Esophagus mucosa (tissue), 1 donor: Measurements from ENCODE around the gene OST4. TPM values are rescaled to one million over a fixed set of nuclear protein-coding genes. Genes with fewer than 3 reads are reported as not detected.

Source experiments
- ATAC-seq: fragments of 200-7000 bp; cut with Tn5 transposase; one replicate; pipeline ENCODE4 v1.9.1; 2020
- total RNA-seq: library from RNA; stranded (reverse); gene quantifications from one replicate; pipeline ENCODE4 v1.2.4, GENCODE V29; 2023
- donor health status: DM: yes; HTN: yes; CAD: no.

Gene OST4
- total RNA-seq, 1 donor from 2014 or later: 258 TPM

- ATAC-seq: peak; percentile 9
Measured at GRCh38 chr2:27051902-27052645, 19.4 kb downstream of the OST4 start.

DNA sequence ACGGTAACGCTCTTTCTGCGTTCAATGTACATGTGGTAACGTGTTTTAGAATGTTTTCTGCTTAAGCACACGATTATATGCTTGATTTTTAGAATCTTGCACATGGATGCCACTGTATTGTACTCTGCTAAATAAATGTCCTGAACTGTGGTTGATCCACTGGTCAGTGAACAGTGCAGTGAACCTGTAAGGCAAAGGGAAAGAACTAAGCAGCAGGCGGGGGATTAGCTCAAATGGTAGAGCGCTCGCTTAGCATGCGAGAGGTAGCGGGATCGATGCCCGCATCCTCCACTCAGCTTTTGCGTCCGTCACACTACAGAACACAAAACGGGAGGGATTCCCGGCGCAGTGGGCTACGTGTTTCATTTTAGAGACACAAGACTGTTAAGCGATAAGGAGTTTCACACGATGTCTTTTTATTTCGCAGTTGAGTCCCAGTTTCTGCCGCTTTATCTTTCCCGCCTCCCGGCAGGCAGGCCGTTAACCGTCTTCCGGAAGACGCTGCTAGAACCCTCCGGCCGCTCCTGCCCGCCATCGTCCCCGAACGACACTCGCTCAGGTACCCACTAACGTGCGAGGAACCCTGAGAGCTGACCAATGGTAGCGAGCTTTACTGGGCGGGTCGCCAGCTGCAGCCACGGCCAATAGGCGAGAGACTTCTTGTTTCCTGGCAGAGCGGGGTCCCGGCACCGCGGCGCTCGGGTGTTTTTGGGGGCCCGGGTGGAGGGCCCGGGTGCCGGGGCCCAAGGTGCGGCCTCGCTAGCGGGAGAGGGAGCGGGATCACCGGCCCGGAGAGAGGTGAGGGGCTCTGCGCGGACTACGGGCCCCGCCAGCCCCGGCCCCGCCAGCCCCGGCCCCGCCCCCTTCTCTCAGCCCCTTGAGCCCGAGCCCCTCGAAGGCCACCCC lies 20.2 kb downstream of the OST4 start, which contains the start of gene AGBL5:
Gene AGBL5, plus strand, starts transcription at position 673 of the 906 bp plus-strand sequence. CDS start 1,291 bp downstream, outside the sequence.
- peak; percentile 84 for ATAC-seq

- peak; percentile 82 for ATAC-seq
Measured at GRCh38 chr2:27050281-27050995, 21.0 kb downstream of the OST4 start.

- peak; percentile 19 for ATAC-seq
Measured at GRCh38 chr2:27049422-27050280, 21.8 kb downstream of the OST4 start.

DNA sequence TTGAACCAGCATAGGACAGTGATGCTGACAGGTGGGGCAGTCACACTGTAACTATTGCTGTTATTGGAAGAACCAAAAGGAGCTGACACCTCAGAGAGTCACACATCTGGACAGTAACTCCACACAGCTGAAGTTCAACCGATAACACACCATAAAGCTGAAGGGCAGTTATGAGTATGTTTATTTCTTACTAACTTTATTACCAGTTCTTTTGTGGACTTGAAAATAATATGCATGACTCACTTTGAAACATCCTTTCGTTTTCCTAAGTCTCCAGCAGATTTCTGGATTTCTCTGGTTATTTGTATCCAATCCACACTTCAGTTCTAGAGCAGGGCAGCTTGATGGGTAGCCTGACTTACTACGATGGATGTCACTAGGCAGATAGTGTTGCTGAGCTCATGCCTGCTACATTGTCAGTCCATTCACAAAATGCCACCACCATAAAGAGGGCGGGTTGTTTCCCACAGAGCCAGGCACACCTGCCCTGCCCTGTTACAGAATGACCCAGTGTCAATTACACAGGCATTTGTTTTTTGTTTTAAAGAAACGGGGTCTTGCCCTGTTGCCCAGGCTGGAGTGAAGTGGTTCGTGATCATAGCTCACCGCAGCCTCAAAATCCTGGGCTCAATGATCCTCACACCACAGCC lies 28.3 kb downstream of the OST4 start:
- ATAC-seq: no peak

DNA sequence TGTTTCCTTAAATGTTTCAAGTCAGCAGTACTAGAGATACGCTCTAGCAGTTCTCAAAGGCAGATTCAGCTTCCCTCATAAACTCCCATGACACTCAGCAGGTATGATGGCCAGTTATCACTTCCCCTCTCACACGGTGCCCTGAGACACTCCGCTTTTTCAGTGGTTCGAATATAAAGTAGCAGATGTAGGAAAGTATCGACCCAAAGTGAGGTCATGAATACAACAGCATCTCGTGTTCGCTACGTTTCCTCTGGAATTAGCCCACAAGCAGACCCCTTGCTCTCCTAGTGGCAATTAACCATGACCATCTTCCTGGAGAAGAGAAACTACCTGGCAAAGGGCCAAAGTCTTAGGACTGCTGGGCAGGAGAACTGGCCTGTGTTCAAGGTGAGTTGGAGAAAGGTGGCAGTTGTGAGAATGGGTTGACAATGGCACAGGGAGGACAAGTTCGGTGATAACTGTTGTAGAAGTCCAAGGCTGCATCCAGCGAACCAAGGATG lies 29.2 kb downstream of the OST4 start:
- ATAC-seq: no peak

- no peak for ATAC-seq
Measured at GRCh38 chr2:27041752-27042151, 29.7 kb downstream of the OST4 start.

DNA sequence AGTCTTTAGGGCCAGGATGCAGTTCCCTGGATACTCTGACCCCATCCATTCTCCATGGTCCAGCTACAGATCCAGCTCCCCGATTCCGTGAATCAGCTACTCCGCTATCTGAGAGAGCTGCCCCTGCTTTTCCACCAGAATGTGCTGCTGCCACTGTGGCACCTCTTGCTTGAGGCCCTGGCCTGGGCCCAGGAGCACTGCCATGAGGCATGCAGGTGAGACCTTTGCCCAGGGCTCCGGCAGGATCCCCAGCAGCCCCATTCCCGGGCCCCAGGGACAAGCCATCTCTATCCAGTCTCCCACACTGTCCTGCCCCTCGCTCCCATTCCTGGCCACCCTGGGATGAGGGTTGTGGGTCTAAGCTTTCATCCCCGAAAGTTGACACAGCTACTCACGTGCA lies 31.2 kb downstream of the OST4 start:
- ATAC-seq: no peak

GRCh38 chr2:27039871-27040270 lies 31.6 kb downstream of the OST4 start:
- ATAC-seq: no peak

- no peak for ATAC-seq
Measured at GRCh38 chr2:27039426-27039825, 32.0 kb downstream of the OST4 start.

GRCh38 chr2:27038631-27039339 lies 32.7 kb downstream of the OST4 start:
- no peak for ATAC-seq

GRCh38 chr2:27038012-27038411 lies 33.4 kb downstream of the OST4 start:
- ATAC-seq: peak; percentile 10

DNA sequence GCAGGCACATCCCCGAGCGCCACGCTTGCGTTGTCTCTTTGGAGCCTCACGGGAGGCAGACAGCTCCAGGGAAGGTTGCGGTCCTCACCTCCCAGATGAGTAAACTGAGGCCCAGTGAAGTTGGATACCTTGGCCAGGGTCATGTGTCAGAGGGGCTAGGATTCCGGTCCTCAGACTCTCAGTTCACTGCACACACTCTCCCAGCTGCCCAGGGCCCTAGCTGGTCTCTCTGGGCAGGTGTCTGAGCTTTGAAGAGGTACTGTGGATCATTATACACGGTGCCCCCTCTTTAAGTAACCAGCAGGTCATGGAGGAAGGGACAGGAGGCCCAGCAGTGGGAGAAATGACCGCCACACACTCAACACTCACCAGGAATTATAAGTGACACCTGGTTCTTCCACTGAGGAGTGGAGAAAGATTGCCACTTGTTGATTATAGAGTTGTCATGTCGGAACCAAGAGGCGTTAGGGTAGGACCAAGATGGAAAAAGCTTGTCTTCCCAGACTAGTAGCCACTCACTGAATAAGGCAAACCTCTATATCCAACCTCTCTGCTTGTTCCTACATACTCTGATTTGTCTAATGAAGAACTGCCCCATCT lies 38.1 kb downstream of the OST4 start:
- no peak for ATAC-seq

- peak; percentile 94 for ATAC-seq
Measured at GRCh38 chr2:27032495-27033252, 38.8 kb downstream of the OST4 start, which contains the start of gene TMEM214. TMEM214 (plus strand) TSS chr2:27032965; CDS start chr2:27033016, 51 bp downstream.

- no peak for ATAC-seq
Measured at GRCh38 chr2:27029051-27029450, 42.4 kb downstream of the OST4 start.

DNA sequence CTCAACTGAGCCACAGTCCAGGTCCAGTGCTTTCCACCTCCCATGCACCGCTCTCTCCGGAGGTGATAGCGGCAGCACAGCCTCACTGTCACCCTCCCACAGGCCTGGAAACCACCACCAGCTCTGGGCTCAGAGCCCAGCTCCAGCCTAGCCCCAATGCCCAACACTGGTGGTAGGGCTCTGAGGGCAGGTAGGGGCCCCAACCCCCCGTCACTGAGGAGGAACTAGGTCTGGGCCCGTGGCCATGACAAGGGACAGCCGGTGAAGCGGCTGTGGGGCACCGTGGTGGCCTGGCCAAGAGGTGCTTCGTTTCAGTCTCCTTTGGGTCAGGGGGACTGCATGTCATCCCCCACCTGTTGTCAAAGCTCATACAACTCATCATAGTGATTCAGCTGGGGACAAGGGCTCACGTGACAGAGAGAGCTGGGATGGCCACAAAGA lies 44.2 kb downstream of the OST4 start:
- no peak for ATAC-seq

DNA sequence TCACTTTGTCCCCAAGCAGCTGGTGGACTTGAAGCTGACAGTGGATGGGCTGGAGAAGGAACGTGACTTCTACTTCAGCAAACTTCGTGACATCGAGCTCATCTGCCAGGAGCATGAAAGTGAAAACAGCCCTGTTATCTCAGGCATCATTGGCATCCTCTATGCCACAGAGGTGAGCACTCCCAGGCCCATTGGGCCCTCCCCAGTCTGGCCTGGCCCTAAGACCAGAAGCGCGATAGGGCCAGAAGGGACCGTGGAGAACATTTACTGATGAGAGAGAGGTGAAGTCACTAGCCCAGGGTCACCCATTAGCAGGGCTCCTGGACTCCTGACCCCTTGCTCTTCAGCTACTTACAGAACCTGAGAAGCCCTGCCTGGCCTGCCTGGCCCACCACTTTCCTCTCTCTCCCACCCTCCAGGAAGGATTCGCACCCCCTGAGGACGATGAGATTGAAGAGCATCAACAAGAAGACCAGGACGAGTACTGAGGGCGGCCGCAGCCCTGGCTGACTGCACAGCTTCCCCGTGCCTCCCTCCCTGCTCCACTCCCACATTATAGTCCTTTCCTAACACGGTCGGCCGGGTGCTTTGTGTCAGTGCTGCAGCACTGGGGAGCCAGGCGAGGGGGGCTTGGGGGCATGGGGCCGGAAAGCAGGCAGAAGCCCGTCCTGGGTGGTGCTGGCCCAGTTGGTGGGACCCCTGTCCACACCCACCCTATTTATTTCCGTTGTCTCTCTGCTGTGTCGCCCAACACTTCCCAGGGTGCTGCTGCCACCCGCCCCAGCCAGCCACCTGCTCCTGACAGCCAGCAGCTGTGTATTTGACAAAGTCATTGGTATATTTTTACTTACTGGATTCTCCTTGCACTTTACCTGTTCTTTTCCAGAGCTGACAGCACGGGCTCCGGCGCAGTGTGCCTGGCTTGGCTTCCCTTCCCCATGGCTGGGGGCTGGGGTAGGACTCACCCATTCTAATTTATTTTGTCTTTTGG lies 45.3 kb downstream of the OST4 start:
- no peak for ATAC-seq
